PC-3 (cell line): Measurements from ENCODE around the gene CGNL1. TPM values are rescaled to one million over a fixed set of nuclear protein-coding genes. Genes with fewer than 3 reads are reported as not detected.

Source experiments
- ATAC-seq: fragments of 200-7000 bp; cut with Tn5 transposase; 2 replicates; pipeline ENCODE4 v1.9.1; 2020; ENCODE audit warnings: mild to moderate bottlenecking, moderate library complexity
- BruUV-seq: library from RNA; stranded (reverse); fragments of 400-500 nt; replicated peaks from 2 replicates; lab custom pipeline; 2021; lab: Mats Ljungman, UMichigan
- CTCF ChIA-PET: fragments of 300-600 bp; sonication (Branson Sonifier 250); formaldehyde crosslinking; loops from one replicate; lab custom pipeline; 2022; ENCODE audit warnings: antibody characterized with exemption; lab: Charles Lee
- POLR2A ChIA-PET: fragments of 300-600 bp; sonication (Branson Sonifier 250); formaldehyde crosslinking; loops from one replicate; lab custom pipeline; 2022; ENCODE audit warnings: antibody characterized with exemption; ENCODE audit not compliant: unreplicated experiment; lab: Charles Lee
- DNase-seq: peaks from one replicate; pipeline ENCODE4 v3.0.0-alpha.2; 2015
- H2AFZ ChIP-seq: fragments of 300-600 bp; sonication (generic); 2 replicates; pipeline ENCODE4 v1.6.0; 2016; ENCODE audit warnings: antibody characterized with exemption, low read length
- H3F3A ChIP-seq: fragments of 300-600 bp; sonication (generic); one replicate; pipeline ENCODE4 v1.6.0; 2017; ENCODE audit warnings: antibody characterized with exemption, low read length, control low read depth, mild to moderate bottlenecking; ENCODE audit not compliant: unreplicated experiment
- H3K27ac ChIP-seq: fragments of 300-600 bp; sonication (generic); 2 replicates; pipeline ENCODE4 v1.5.1; 2016; ENCODE audit warnings: mild to moderate bottlenecking, low read length
- H3K27me3 ChIP-seq: fragments of 300-600 bp; sonication (generic); 2 replicates; pipeline ENCODE4 v1.6.1; 2016; ENCODE audit warnings: low read length, mixed read lengths
- H3K36me3 ChIP-seq: fragments of 300-600 bp; sonication (generic); 2 replicates; pipeline ENCODE4 v1.6.1; 2016; ENCODE audit warnings: low read depth, mixed run types, low read length, mixed read lengths
- H3K4me1 ChIP-seq: fragments of 300-600 bp; sonication (generic); 2 replicates; pipeline ENCODE4 v1.5.1; 2016; ENCODE audit warnings: low read length; ENCODE audit not compliant: insufficient read depth
- H3K4me2 ChIP-seq: fragments of 300-600 bp; sonication (generic); 2 replicates; pipeline ENCODE4 v1.6.0; 2016; ENCODE audit warnings: low read length
- H3K4me3 ChIP-seq: fragments of 300-600 bp; sonication (generic); 2 replicates; pipeline ENCODE4 v1.5.1; 2016; ENCODE audit warnings: mild to moderate bottlenecking, low read length, mixed read lengths
- H3K79me2 ChIP-seq: fragments of 300-600 bp; sonication (generic); 2 replicates; pipeline ENCODE4 v1.6.1; 2017; ENCODE audit warnings: low read length, mixed read lengths
- H3K9ac ChIP-seq: fragments of 300-600 bp; sonication (generic); 2 replicates; pipeline ENCODE4 v1.6.0; 2016; ENCODE audit warnings: mild to moderate bottlenecking, low read length
- H3K9me2 ChIP-seq: fragments of 300-600 bp; sonication (generic); replicated peaks from 2 replicates; pipeline ENCODE4 v1.6.1; 2016; ENCODE audit warnings: mixed run types, low read length, mixed read lengths
- H3K9me3 ChIP-seq: fragments of 300-600 bp; sonication (generic); 2 replicates; pipeline ENCODE4 v1.6.1; 2016; ENCODE audit warnings: low read length, mixed read lengths
- H4K20me1 ChIP-seq: fragments of 300-600 bp; sonication (generic); 2 replicates; pipeline ENCODE4 v1.6.1; 2016; ENCODE audit warnings: low read length, mixed read lengths
- CTCF ChIP-seq: fragments of 300-600 bp; sonication (generic); conservative IDR thresholded peaks from 2 replicates; pipeline ENCODE4 v1.5.1; 2017; ENCODE audit warnings: antibody characterized with exemption, low read depth, mild to moderate bottlenecking, low read length
- EZH2 ChIP-seq: fragments of 300-600 bp; sonication (generic); IDR thresholded peaks from one replicate; pipeline ENCODE4 v1.6.1; 2017; ENCODE audit warnings: antibody characterized with exemption, mild to moderate bottlenecking, low read length; ENCODE audit not compliant: unreplicated experiment
- EZH2phosphoT487 ChIP-seq: fragments of 300-600 bp; sonication (generic); IDR thresholded peaks from 2 replicates; pipeline ENCODE4 v1.6.1; 2018; ENCODE audit warnings: mild to moderate bottlenecking, antibody characterized with exemption, low read length, borderline replicate concordance
- intact Hi-C: fragments of 100-400 bp; cut with micrococcal nuclease; formaldehyde crosslinking; loops from 2 replicates; pipeline ENCODE4 v1.9.0; 2023
- total RNA-seq: library from RNA; depleted of rRNA; stranded (reverse); fragments of >200 nt; gene quantifications from 2 replicates; pipeline ENCODE4 v1.2.3, GENCODE V29; 2014

The CGNL1 gene
- total RNA-seq, 1 experiment from 2014 or later: 0.66 TPM

GRCh38 chr15:57411945-57412768 lies 35.9 kb downstream of the CGNL1 start:
- no peaks in the 10 kb centered on the region for H3K27me3 ChIP-seq
- BruUV-seq: no TSS peak
- H3F3A ChIP-seq: no peaks in the 10 kb centered on the region
- H3K4me2 ChIP-seq: no peak overlapping the region
- H3K36me3 ChIP-seq: no peaks in the 10 kb centered on the region
- H3K9me3 ChIP-seq: no peaks in the 10 kb centered on the region
- H3K79me2 ChIP-seq: no peaks in the 10 kb centered on the region
- H3K9me2 ChIP-seq: no peaks in the 10 kb centered on the region
- no peak overlapping the region for H3K9ac ChIP-seq
- ChIA-PET POLR2A (no interaction called here), CTCF (no interaction called here)
- no peaks in the 10 kb centered on the region for H3K4me1 ChIP-seq
- ATAC-seq: no peak
- H2AFZ ChIP-seq: no peak overlapping the region
- no peak for DNase-seq
- intact Hi-C loops: no loop called here
- H3K4me3 ChIP-seq: no peak overlapping the region
- H3K27ac ChIP-seq: no peak overlapping the region
- TF ChIP-seq EZH2phosphoT487 (no peak), CTCF (no peak), EZH2 (no peak)
- no peaks in the 10 kb centered on the region for H4K20me1 ChIP-seq

- Histone ChIP-seq H3K79me2 (no peaks in the 10 kb centered on the region), H3K4me1 (no peaks in the 10 kb centered on the region), H3K9ac (no peak overlapping the region), H3K27me3 (no peaks in the 10 kb centered on the region), H3K9me3 (no peaks in the 10 kb centered on the region), H3K4me2 (no peak overlapping the region), H3F3A (no peaks in the 10 kb centered on the region), H3K9me2 (no peaks in the 10 kb centered on the region), H4K20me1 (no peaks in the 10 kb centered on the region), H3K27ac (no peak overlapping the region), H3K4me3 (no peak overlapping the region), H3K36me3 (no peaks in the 10 kb centered on the region), H2AFZ (no peak overlapping the region)
- no peak for ATAC-seq
- ChIA-PET POLR2A (no interaction called here), CTCF (no interaction called here)
- no peak for DNase-seq
- BruUV-seq: no TSS peak
- intact Hi-C loops: no loop called here
- TF ChIP-seq EZH2phosphoT487 (no peak), CTCF (no peak), EZH2 (no peak)
Measured at GRCh38 chr15:57415602-57416001, 39.3 kb downstream of the CGNL1 start.

DNA sequence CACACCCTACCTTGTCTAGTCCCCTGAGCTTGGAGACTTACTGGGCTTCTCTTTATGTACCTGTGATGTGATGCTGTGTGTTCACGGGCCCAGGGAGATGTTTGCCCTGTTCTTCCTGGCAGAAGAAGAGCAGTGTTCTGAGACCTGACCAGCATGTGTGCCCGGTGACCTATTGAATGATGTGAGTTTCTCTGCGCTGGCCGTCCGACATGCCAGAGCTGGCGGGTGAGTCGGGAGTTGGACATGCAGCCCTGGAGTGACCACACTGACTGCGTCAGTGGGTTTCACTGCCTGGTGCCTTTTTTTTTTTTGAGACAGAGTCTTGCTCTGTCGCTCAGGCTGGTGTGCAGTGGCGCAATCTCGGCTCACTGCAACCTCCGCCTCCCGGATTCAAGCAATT lies 42.3 kb downstream of the CGNL1 start:
- Histone ChIP-seq H2AFZ (no peak overlapping the region), H3K9me2 (no peaks in the 10 kb centered on the region), H3K27ac (no peak overlapping the region), H3K27me3 (no peaks in the 10 kb centered on the region), H3K79me2 (no peaks in the 10 kb centered on the region), H3K9me3 (no peaks in the 10 kb centered on the region), H3K4me2 (no peak overlapping the region), H3K4me3 (no peak overlapping the region), H3K36me3 (no peaks in the 10 kb centered on the region), H3F3A (no peaks in the 10 kb centered on the region), H3K9ac (no peak overlapping the region), H3K4me1 (no peaks in the 10 kb centered on the region), H4K20me1 (no peaks in the 10 kb centered on the region)
- POLR2A ChIA-PET: no interaction called here
- CTCF ChIA-PET: no interaction called here
- ATAC-seq (no peak), DNase-seq (no peak)
- intact Hi-C loops: no loop called here
- TF ChIP-seq CTCF (no peak), EZH2 (no peak), EZH2phosphoT487 (no peak)
- no TSS peak for BruUV-seq
